GM23338 (cell line): Measurements from ENCODE around the gene CSF1R. TPM values are rescaled to one million over a fixed set of nuclear protein-coding genes. Genes with fewer than 3 reads are reported as not detected.

ENCODE experiments used
- ATAC-seq: fragments of 200-7000 bp; cut with Tn5 transposase; 3 replicates; pipeline ENCODE4 v1.9.1; 2020
- DNase-seq: peaks from one replicate; pipeline ENCODE4 v3.0.0-alpha.2; 2015; ENCODE audit warnings: low spot score
- H2AFZ ChIP-seq: fragments of 200-600 bp; sonication (generic); 2 replicates; pipeline ENCODE4 v1.8.0; 2016; ENCODE audit warnings: antibody characterized with exemption, mild to moderate bottlenecking, moderate library complexity
- H3F3A ChIP-seq: fragments of 200-600 bp; sonication (generic); replicated peaks from 2 replicates; pipeline ENCODE4 v1.8.0; 2017; ENCODE audit warnings: antibody characterized with exemption, mixed run types, low read depth
- H3K27ac ChIP-seq: fragments of 200-600 bp; sonication (generic); 2 replicates; pipeline ENCODE4 v1.6.1; 2016; ENCODE audit warnings: low read depth
- H3K27me3 ChIP-seq: fragments of 200-600 bp; sonication (generic); 2 replicates; pipeline ENCODE4 v1.8.0; 2016; ENCODE audit warnings: mild to moderate bottlenecking, mixed run types, moderate library complexity; ENCODE audit not compliant: insufficient read depth
- H3K36me3 ChIP-seq: fragments of 200-600 bp; sonication (generic); 2 replicates; pipeline ENCODE4 v1.8.0; 2016; ENCODE audit warnings: mild to moderate bottlenecking; ENCODE audit not compliant: insufficient read depth
- H3K4me1 ChIP-seq: fragments of 200-600 bp; sonication (generic); 2 replicates; pipeline ENCODE4 v1.8.0; 2016; ENCODE audit warnings: mild to moderate bottlenecking, moderate library complexity; ENCODE audit not compliant: insufficient read depth
- H3K4me2 ChIP-seq: fragments of 200-600 bp; sonication (generic); 2 replicates; pipeline ENCODE4 v1.7.1; 2017; ENCODE audit warnings: mixed run types
- H3K4me3 ChIP-seq: fragments of 200-600 bp; sonication (generic); 2 replicates; pipeline ENCODE4 v1.6.1; 2016; ENCODE audit warnings: mixed run types
- H3K79me2 ChIP-seq: fragments of 200-600 bp; sonication (generic); replicated peaks from 2 replicates; pipeline ENCODE4 v1.8.0; 2017; ENCODE audit warnings: mild to moderate bottlenecking; ENCODE audit not compliant: insufficient read depth
- H3K9me2 ChIP-seq: fragments of 200-600 bp; sonication (generic); 2 replicates; pipeline ENCODE4 v1.8.0; 2017; ENCODE audit not compliant: insufficient read depth
- H4K20me1 ChIP-seq: fragments of 200-600 bp; sonication (generic); replicated peaks from 2 replicates; pipeline ENCODE4 v1.8.0; 2017; ENCODE audit warnings: mild to moderate bottlenecking; ENCODE audit not compliant: insufficient read depth
- H3K27ac Mint-ChIP-seq: 2 replicates; pipeline ENCODE4 v1.8.0; 2020; ENCODE audit warnings: inconsistent platforms, mild to moderate bottlenecking, moderate library complexity, mixed read lengths
- H3K27me3 Mint-ChIP-seq: 3 replicates; pipeline ENCODE4 v1.8.0; 2022; ENCODE audit warnings: low read depth, mild to moderate bottlenecking, moderate library complexity, mixed read lengths, inconsistent platforms; ENCODE audit not compliant: insufficient read depth, poor library complexity
- H3K36me3 Mint-ChIP-seq: 3 replicates; pipeline ENCODE4 v1.8.0; 2021; ENCODE audit warnings: low read depth, mild to moderate bottlenecking, inconsistent platforms, moderate library complexity, mixed read lengths
- H3K4me1 Mint-ChIP-seq: 3 replicates; pipeline ENCODE4 v1.8.0; 2020; ENCODE audit warnings: mild to moderate bottlenecking, inconsistent platforms, mixed read lengths
- H3K4me3 Mint-ChIP-seq: 3 replicates; pipeline ENCODE4 v1.8.0; 2021; ENCODE audit warnings: moderate library complexity, mild to moderate bottlenecking, inconsistent platforms, mixed read lengths
- H3K9me3 Mint-ChIP-seq: 3 replicates; pipeline ENCODE4 v1.8.0; 2020; ENCODE audit warnings: moderate library complexity, mild to moderate bottlenecking, inconsistent platforms, mixed read lengths
- CREB1 ChIP-seq: fragments of 250-450 bp; sonication (Bioruptor Pico); IDR thresholded peaks from 2 replicates; pipeline ENCODE4 v1.5.0; 2020; ENCODE audit warnings: low read depth, mild to moderate bottlenecking, moderate library complexity
- CTCF ChIP-seq, 2 experiments: fragments of 200-600 bp in 1 of 2; sonication (generic) in 1 of 2; conservative IDR thresholded peaks; 2 replicates each; pipeline versions ENCODE4 v1.5.1 to v1.6.1; 2016 to 2017; ENCODE audit warnings: antibody characterized with exemption in 2 of 2, low read depth in 2 of 2, mild to moderate bottlenecking in 2 of 2, moderate library complexity in 1 of 2
- ETS1 ChIP-seq: IDR thresholded peaks from 2 replicates; pipeline ENCODE4 v1.6.1; 2016; ENCODE audit warnings: antibody characterized with exemption
- EZH2 ChIP-seq: fragments of 200-600 bp; sonication (generic); IDR thresholded peaks from one replicate; pipeline ENCODE4 v1.8.0; 2017; ENCODE audit warnings: antibody characterized with exemption, mild to moderate bottlenecking, low read depth; ENCODE audit not compliant: unreplicated experiment
- EZH2phosphoT487 ChIP-seq: fragments of 200-600 bp; sonication (generic); IDR thresholded peaks from one replicate; pipeline ENCODE4 v1.8.1; 2018; ENCODE audit warnings: antibody characterized with exemption; ENCODE audit not compliant: unreplicated experiment
- JUNB ChIP-seq: IDR thresholded peaks from one replicate; pipeline ENCODE4 v1.6.1; 2016; ENCODE audit warnings: antibody characterized with exemption; ENCODE audit not compliant: unreplicated experiment
- NANOG ChIP-seq: IDR thresholded peaks from 2 replicates; pipeline ENCODE4 v1.6.1; 2016; ENCODE audit warnings: antibody characterized with exemption, borderline replicate concordance
- POLR2AphosphoS5 ChIP-seq: IDR thresholded peaks from 2 replicates; pipeline ENCODE4 v1.6.1; 2016; ENCODE audit warnings: antibody characterized with exemption, low read depth
- STAT1 ChIP-seq: IDR thresholded peaks from one replicate; pipeline ENCODE4 v1.6.1; 2016; ENCODE audit warnings: antibody characterized with exemption; ENCODE audit not compliant: unreplicated experiment
- ZNF114 ChIP-seq: fragments of 250-450 bp; sonication (Bioruptor Pico); IDR thresholded peaks from 2 replicates; pipeline ENCODE4 v1.5.0; 2020; ENCODE audit warnings: mild to moderate bottlenecking, moderate library complexity
- ZNF331 ChIP-seq: fragments of 250-450 bp; sonication (Bioruptor Pico); IDR thresholded peaks from 2 replicates; pipeline ENCODE4 v1.5.0; 2020; ENCODE audit warnings: low read depth, mild to moderate bottlenecking, moderate library complexity
- ZNF462 ChIP-seq: fragments of 250-450 bp; sonication (Bioruptor Pico); IDR thresholded peaks from 2 replicates; pipeline ENCODE4 v1.5.0; 2020; ENCODE audit warnings: mild to moderate bottlenecking, moderate library complexity
- polyA plus RNA-seq: library from polyadenylated mRNA; unstranded; fragments of >200 nt; fragmentation: Nextera tagmentation; extraction: Ambion mirVana; gene quantifications from 2 replicates; pipeline ENCODE4 v1.2.1, GENCODE V29; 2016
- total RNA-seq: library from RNA; depleted of rRNA; stranded (reverse); fragments of >200 nt; shearing (Covaris generic); gene quantifications from 2 replicates; pipeline ENCODE4 v1.2.3, GENCODE V29; 2014
- TF ChIP-seq, protein P1 (sequence below): IDR thresholded peaks from one replicate; pipeline ENCODE4 v1.6.1; 2018; ENCODE audit warnings: antibody characterized with exemption; ENCODE audit not compliant: unreplicated experiment

The CSF1R gene
- total and polyA plus RNA-seq, 2 experiments from 2014 or later = 0.21 TPM; not detected in 1

- H3K9me2 ChIP-seq = no peaks in the 10 kb centered on the region
- no peaks in the 10 kb centered on the region for H3K36me3 Mint-ChIP-seq
- H3K4me1 Mint-ChIP-seq = peaks cover 22% of the 10 kb centered on the region
- H3K27ac ChIP-seq = no peak overlapping the region
- H3K27ac Mint-ChIP-seq = no peak overlapping the region
- H3K4me2 ChIP-seq = no peak overlapping the region
- H3K79me2 ChIP-seq = no peaks in the 10 kb centered on the region
- DNase-seq = no peak
- H3K4me3 ChIP-seq = no peak overlapping the region
- no peaks in the 10 kb centered on the region for H3K36me3 ChIP-seq
- no peaks in the 10 kb centered on the region for H3F3A ChIP-seq
- H3K4me3 Mint-ChIP-seq = no peak overlapping the region
- no peaks in the 10 kb centered on the region for H3K9me3 Mint-ChIP-seq
- TF ChIP-seq ZNF114 = no peak
- TF ChIP-seq EZH2 = no peak
- no peak for TF ChIP-seq JUNB
- TF ChIP-seq STAT1 = no peak
- TF ChIP-seq ZNF331 = no peak
- TF ChIP-seq EZH2phosphoT487 = no peak
- no peak for TF ChIP-seq ZNF462 (CRISPR knock-in tag)
- no peak for TF ChIP-seq CREB1 (CRISPR knock-in tag)
- TF ChIP-seq ETS1 = no peak
- TF ChIP-seq POLR2AphosphoS5 = no peak
- no peak for TF ChIP-seq CTCF (conservative IDR thresholded peaks at IDR 0.05; ENCODE audit: low read depth in 2 of 2)
- no peak for TF ChIP-seq NANOG
- TF ChIP-seq, protein P1, sequence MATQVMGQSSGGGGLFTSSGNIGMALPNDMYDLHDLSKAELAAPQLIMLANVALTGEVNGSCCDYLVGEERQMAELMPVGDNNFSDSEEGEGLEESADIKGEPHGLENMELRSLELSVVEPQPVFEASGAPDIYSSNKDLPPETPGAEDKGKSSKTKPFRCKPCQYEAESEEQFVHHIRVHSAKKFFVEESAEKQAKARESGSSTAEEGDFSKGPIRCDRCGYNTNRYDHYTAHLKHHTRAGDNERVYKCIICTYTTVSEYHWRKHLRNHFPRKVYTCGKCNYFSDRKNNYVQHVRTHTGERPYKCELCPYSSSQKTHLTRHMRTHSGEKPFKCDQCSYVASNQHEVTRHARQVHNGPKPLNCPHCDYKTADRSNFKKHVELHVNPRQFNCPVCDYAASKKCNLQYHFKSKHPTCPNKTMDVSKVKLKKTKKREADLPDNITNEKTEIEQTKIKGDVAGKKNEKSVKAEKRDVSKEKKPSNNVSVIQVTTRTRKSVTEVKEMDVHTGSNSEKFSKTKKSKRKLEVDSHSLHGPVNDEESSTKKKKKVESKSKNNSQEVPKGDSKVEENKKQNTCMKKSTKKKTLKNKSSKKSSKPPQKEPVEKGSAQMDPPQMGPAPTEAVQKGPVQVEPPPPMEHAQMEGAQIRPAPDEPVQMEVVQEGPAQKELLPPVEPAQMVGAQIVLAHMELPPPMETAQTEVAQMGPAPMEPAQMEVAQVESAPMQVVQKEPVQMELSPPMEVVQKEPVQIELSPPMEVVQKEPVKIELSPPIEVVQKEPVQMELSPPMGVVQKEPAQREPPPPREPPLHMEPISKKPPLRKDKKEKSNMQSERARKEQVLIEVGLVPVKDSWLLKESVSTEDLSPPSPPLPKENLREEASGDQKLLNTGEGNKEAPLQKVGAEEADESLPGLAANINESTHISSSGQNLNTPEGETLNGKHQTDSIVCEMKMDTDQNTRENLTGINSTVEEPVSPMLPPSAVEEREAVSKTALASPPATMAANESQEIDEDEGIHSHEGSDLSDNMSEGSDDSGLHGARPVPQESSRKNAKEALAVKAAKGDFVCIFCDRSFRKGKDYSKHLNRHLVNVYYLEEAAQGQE = no peak
- H2AFZ ChIP-seq = no peak overlapping the region
- no peaks in the 10 kb centered on the region for H4K20me1 ChIP-seq
- H3K27me3 Mint-ChIP-seq = peaks cover 18% of the 10 kb centered on the region
- H3K4me1 ChIP-seq = no peaks in the 10 kb centered on the region
- no peaks in the 10 kb centered on the region for H3K27me3 ChIP-seq
- ATAC-seq = no peak
Measured at GRCh38 chr5:150121448-150122157, 35.2 kb upstream of the CSF1R start.
